Subcutaneous abdominal adipose tissue (tissue), 5 donors: Measurements from ENCODE around the gene SORL1-AS1.

Source experiments
- H3K27ac ChIP-seq: one replicate; pipeline ENCODE4 v1.7.0; 2013; ENCODE audit warnings: low read depth, mild to moderate bottlenecking, inconsistent platforms, low read length, moderate library complexity
- H3K27me3 ChIP-seq, 5 donors: one replicate each; pipeline ENCODE4 v1.7.0; 2013; ENCODE audit warnings: low read length in 5 of 5, inconsistent platforms in 1 of 5; ENCODE audit not compliant: control insufficient read depth in 5 of 5, insufficient read depth in 4 of 5
- H3K36me3 ChIP-seq, 5 donors: one replicate each; pipeline ENCODE4 v1.7.0; 2013; ENCODE audit warnings: low read length in 5 of 5; ENCODE audit not compliant: control insufficient read depth in 5 of 5, insufficient read depth in 5 of 5
- H3K4me1 ChIP-seq, 5 donors: one replicate each; pipeline ENCODE4 v1.7.0; 2013; ENCODE audit warnings: low read length in 5 of 5, mild to moderate bottlenecking in 3 of 5, moderate library complexity in 1 of 5; ENCODE audit not compliant: control insufficient read depth in 5 of 5, insufficient read depth in 5 of 5
- H3K4me3 ChIP-seq, 5 donors: one replicate each; pipeline ENCODE4 v1.7.0; 2013; ENCODE audit warnings: low read length in 5 of 5, low read depth in 1 of 5
- H3K9ac ChIP-seq, 5 donors: one replicate each; pipeline ENCODE4 v1.7.0; 2013; ENCODE audit warnings: low read length in 5 of 5, mild to moderate bottlenecking in 4 of 5, moderate library complexity in 3 of 5
- H3K9me3 ChIP-seq, 5 donors: one replicate each; pipeline ENCODE4 v1.7.0; 2013; ENCODE audit warnings: low read length in 5 of 5; ENCODE audit not compliant: control insufficient read depth in 5 of 5
- donor health status: healthy.
- donor health status: healthy.
- donor health status: healthy.
- donor health status: healthy.
- donor health status: healthy.

The SORL1-AS1 gene

DNA sequence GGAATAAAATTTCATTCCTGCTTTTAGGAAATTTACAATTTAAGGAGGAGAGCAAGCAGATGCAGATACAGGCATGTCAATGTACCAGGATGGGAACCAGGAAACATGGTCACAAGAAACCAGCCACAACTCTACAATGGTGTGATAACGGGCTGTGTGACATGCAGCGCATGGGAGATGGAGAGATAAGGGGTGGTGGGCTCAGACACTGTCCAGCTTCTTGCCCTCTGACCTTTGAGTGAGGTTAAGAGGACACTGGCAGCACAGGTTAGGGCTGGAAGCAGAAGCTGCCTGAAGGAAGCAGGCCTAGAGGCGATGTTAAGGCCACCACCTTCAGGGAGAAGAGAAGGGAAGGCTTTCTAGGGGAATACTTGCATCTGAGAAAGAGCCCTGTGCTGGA, 2.3 kb upstream of the SORL1-AS1 start:
- H3K36me3 ChIP-seq, result no peaks in the 10 kb centered on the region
- H3K9ac ChIP-seq, result no peak overlapping the region
- peaks cover 0 to 22% (median 4%) of the 10 kb centered on the region in 5 donors for H3K27me3 ChIP-seq
- H3K9me3 ChIP-seq, result no peaks in the 10 kb centered on the region
- H3K27ac ChIP-seq, result no peak overlapping the region
- H3K4me1 ChIP-seq, result peaks cover 0 to 28% (median 26%) of the 10 kb centered on the region in 5 donors
- H3K4me3 ChIP-seq, result no peak overlapping the region

DNA sequence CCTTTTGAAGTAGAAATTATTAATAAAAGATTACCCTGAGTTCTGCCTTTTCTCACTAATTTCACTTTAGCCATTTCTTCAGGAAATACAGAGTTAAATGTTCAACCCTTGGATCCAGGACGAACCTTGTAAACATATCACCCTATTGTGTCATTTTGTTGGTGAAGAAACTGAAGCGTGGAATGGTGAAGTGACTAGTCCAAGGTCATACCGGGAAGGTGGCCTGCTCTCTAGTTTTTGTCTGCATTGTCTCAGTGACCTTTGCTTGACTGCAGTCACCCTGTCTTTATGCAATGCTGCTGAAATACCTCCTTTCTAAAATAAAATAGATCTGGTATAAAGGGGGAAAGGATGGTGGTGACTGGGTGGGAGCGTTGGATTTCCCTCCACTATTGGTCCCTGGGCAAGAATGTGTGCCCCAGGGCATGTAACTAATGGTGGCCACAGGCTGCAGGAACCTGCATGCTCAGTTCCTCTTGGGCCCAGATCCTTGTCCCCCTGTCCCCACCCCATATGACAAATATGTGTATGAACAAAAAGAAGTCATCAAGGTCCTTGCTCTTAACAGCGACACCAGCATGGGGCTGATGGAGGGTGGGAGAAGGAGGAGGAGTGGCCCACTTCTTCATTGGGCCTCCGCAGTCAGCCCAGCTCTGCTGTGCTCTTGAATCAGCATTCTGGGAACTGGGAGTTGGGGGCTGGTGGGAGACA, 977 bp upstream of the SORL1-AS1 start:
- Histone ChIP-seq H3K4me3 (peak overlapping the region in 2 of 5 donors; percentile 4 to 23), H3K27ac (no peak overlapping the region), H3K9ac (no peak overlapping the region), H3K4me1 (peaks cover 0 to 28% (median 26%) of the 10 kb centered on the region in 5 donors), H3K9me3 (no peaks in the 10 kb centered on the region), H3K27me3 (peaks cover 0 to 22% (median 4%) of the 10 kb centered on the region in 5 donors), H3K36me3 (no peaks in the 10 kb centered on the region)

DNA sequence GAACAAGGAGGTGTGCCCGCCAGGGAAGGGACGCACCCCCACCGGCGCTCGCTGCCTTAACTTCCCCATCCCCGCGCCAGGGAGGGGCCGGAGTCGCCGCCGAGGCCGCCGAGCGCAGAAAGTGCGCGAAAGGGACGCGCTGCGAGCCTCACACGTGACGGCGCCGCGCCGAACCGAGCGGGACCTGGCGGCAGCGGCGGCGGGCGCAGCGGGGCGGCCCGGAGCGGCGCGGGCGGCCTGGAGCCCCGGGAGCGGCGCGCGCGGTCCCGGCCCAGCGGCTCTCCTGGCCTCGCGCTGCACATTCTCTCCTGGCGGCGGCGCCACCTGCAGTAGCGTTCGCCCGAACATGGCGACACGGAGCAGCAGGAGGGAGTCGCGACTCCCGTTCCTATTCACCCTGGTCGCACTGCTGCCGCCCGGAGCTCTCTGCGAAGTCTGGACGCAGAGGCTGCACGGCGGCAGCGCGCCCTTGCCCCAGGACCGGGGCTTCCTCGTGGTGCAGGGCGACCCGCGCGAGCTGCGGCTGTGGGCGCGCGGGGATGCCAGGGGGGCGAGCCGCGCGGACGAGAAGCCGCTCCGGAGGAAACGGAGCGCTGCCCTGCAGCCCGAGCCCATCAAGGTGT, 670 bp downstream of the SORL1-AS1 start, which contains the start of gene SORL1:
TSS of gene SORL1 (plus strand) at position 329 of the 623 bp plus-strand sequence. CDS start at position 347, 18 bp downstream.
- Histone ChIP-seq H3K9ac (peak within 1 kb of the TSS in 2 of 5 donors; percentile 41 to 55), H3K27ac (no peak within 1 kb of the TSS), H3K4me1 (peaks cover 0 to 28% (median 26%) of the 10 kb centered on the region in 5 donors), H3K27me3 (peaks cover 0 to 22% (median 4%) of the 10 kb centered on the region in 5 donors), H3K4me3 (peak within 1 kb of the TSS; percentile 58 to 85 (median 75)), H3K9me3 (no peaks in the 10 kb centered on the region), H3K36me3 (no peaks in the 10 kb centered on the region)

DNA sequence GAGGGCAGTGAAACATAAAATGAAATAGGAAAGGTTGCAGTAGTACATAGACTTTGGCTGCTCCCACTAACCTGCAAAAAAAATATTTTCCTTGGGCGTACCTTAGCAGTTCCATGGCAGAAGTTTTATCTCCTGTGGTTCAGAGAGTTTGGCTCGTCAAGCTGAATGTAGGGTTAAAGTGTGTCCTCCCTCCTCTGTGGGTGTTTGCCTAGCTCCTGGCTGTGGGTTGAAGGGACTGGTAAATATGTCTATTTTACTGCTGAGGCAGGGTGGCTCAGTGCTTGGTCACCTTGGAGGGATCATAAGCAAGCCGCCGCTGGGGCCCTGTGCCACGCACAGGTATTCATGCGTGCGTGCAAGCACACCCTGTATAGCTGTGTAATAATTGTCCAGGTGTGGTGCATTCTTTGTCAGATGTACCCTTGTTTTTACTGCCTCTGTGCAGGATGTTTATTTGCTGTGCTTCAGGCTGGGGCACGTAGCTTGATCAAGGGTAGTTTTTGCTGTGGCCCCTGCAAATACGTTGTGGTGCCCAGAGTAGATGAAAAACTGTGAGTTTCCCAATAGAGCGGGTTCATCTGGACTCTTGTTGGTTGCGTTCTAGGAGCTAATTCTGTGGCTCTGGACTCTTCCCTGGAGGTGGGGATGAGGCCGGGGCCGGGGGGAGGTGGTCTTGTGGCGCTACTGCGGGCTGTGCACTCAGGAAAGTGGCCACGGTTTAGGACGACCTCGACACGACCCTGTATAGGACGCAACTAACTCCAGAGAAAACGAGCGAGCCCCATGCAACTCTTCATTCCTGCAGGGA, 1.4 kb downstream of the SORL1-AS1 start:
- Histone ChIP-seq H3K9ac (peak overlapping the region in 2 of 5 donors; percentile 30 to 41), H3K4me3 (peak overlapping the region in 4 of 5 donors; percentile 50 to 85 (median 74)), H3K27ac (no peak overlapping the region), H3K27me3 (peaks cover 0 to 22% (median 4%) of the 10 kb centered on the region in 5 donors), H3K4me1 (peaks cover 0 to 28% (median 26%) of the 10 kb centered on the region in 5 donors), H3K9me3 (no peaks in the 10 kb centered on the region), H3K36me3 (no peaks in the 10 kb centered on the region)

DNA sequence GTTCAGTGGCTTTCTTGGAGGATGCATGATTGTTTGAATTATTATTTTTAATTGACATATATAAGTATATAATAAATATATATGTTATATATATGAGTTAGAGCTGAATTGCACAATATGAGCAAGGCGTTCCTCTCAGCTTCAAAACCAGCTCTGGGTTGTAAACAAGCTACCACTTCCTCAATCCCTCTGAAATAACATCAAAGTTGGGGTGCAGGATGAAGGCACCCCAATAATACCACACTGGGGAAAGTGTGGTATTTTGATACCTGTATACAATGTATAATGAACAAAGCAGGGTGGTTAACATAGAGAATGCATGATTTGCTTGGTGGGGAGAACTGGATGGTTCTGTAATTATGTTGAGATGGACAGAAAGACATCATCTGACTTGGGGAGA, 2.4 kb downstream of the SORL1-AS1 start:
- H3K9ac ChIP-seq, result no peak overlapping the region
- no peak overlapping the region for H3K4me3 ChIP-seq
- H3K27ac ChIP-seq, result no peak overlapping the region
- no peaks in the 10 kb centered on the region for H3K9me3 ChIP-seq
- peaks cover 0 to 22% (median 4%) of the 10 kb centered on the region in 5 donors for H3K27me3 ChIP-seq
- no peaks in the 10 kb centered on the region for H3K36me3 ChIP-seq
- H3K4me1 ChIP-seq, result peaks cover 0 to 28% (median 26%) of the 10 kb centered on the region in 5 donors

DNA sequence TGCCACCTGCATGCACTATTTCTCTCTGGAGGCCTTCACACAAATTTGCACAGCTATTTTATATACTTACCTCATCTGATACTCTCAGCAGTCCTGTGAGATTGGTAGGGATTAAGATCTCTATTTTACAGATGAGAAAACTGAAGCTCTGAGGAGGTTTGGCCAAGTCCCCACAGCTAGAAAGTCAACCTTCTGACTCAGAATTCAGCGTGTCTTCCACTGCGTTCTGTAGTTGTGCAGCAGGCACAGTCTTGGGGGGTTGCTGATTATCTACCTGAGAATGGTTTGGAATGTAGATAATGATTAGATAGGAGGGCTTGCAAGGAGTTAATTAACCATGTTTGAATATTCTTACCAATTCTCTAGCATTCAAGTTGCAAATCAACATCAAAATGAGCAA, 3.1 kb downstream of the SORL1-AS1 start:
- Histone ChIP-seq H3K9ac (no peak overlapping the region), H3K9me3 (no peaks in the 10 kb centered on the region), H3K4me1 (peaks cover 0 to 28% (median 26%) of the 10 kb centered on the region in 5 donors), H3K36me3 (no peaks in the 10 kb centered on the region), H3K4me3 (no peak overlapping the region), H3K27me3 (peaks cover 0 to 22% (median 4%) of the 10 kb centered on the region in 5 donors), H3K27ac (no peak overlapping the region)

DNA sequence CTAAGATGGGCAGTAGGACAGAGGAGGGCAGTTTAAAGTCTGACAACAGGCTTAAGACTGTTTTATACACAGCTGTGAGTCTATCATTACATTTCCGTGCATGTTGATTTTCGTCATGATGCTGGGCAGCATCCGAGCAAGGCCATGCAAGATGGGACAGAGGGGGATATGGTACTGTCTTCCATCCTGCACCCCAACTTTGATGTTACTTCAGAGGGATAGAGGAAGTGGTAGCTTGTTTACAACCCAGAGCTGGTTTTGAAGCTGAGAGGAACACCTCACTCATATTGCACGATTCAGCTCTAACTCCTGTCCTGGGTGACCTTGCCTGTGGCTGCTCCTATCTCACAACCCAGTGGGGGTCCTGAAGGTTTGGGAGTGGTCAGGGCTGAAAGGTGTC, 3.6 kb downstream of the SORL1-AS1 start:
- Histone ChIP-seq H3K27me3 (peaks cover 0 to 22% (median 4%) of the 10 kb centered on the region in 5 donors), H3K4me1 (peaks cover 0 to 24% (median 22%) of the 10 kb centered on the region in 5 donors), H3K9ac (no peak overlapping the region), H3K36me3 (no peaks in the 10 kb centered on the region), H3K27ac (no peak overlapping the region), H3K4me3 (no peak overlapping the region), H3K9me3 (no peaks in the 10 kb centered on the region)

DNA sequence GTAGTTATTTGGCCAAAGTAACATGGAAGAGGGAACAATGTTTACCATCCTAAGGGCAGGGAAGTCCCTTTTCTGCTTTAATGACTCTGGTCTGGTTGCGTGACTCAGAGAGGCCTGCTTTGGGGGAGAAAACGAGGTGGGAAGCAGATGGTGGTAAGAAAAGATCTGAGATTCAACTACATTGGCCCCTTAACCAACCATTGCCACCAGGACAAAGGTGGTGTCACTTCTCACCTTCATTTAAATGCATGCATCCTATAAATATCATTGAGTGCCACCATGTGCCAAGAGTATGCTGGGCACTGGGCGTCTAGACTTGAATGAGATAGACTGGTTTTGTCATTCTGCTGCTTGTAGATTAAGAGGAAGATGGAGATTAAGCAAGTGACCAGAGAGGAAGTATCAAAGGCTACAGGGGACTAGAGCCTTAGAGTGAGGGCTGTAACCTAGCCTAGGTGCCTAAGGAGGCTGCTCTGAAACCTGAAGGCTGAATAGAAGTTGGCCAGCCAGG, 4.3 kb downstream of the SORL1-AS1 start:
- peaks cover 0 to 22% (median 4%) of the 10 kb centered on the region in 5 donors for H3K27me3 ChIP-seq
- no peak overlapping the region for H3K27ac ChIP-seq

DNA sequence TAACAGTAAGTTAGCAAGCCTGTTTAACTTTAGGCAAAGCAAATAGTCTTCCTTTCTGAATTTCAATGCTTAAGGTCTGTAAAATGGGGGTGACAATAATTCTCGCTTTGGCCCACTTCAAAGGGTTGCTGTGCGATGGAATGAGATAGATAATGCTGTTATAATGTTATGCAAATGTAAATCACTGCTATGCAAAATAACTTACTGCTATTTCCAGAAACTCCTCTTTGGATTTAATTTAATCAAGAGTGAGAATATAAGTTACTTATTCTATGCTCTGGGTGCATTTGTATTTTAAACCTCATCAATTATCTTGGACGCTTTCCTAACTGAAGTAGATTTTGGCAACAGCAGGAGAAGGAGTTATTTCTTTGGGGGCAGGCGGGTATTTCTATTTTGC, 4.8 kb downstream of the SORL1-AS1 start:
- H3K4me3 ChIP-seq, result no peak overlapping the region
- peaks cover 0 to 18% (median 15%) of the 10 kb centered on the region in 5 donors for H3K4me1 ChIP-seq
- no peaks in the 10 kb centered on the region for H3K9me3 ChIP-seq
- peaks cover 0 to 22% (median 4%) of the 10 kb centered on the region in 5 donors for H3K27me3 ChIP-seq
- H3K9ac ChIP-seq, result no peak overlapping the region
- no peaks in the 10 kb centered on the region for H3K36me3 ChIP-seq
- H3K27ac ChIP-seq, result no peak overlapping the region

More for the DNA sequence above, 4.3 kb downstream of the SORL1-AS1 start:
- Histone ChIP-seq H3K9me3 (no peaks in the 10 kb centered on the region), H3K36me3 (no peaks in the 10 kb centered on the region), H3K9ac (no peak overlapping the region), H3K4me3 (no peak overlapping the region), H3K4me1 (peaks cover 0 to 20% (median 15%) of the 10 kb centered on the region in 5 donors)
